22Rv1 (cell line): ENCODE results near the gene ACTR3C.
"Not testable (repeated sequence)": the region's sequence is repeated elsewhere in the genome, so short reads cannot be mapped to it uniquely, and the experiment has no call there.

ENCODE experiments used
- CTCF ChIP-seq: fragments of 450-650 bp; IDR thresholded peaks from 2 replicates; pipeline ENCODE4 v1.5.1; 2017; ENCODE audit warnings: mild to moderate bottlenecking
- ZFX ChIP-seq: fragments of 450-650 bp; IDR thresholded peaks from 2 replicates; pipeline ENCODE4 v1.6.1; 2017; ENCODE audit warnings: antibody characterized with exemption, borderline replicate concordance

- not testable (repeated sequence) for TF ChIP-seq CTCF, ZFX
Measured at GRCh38 chr7:150295027-150295426, 28.3 kb downstream of the ACTR3C start.
